ENCODE results near the gene STIL.
"Not testable (repeated sequence)": the region's sequence is repeated elsewhere in the genome, so short reads cannot be mapped to it uniquely, and the experiment has no call there.

The STIL gene

GRCh38 chr1:47324682-47325081 lies 10.7 kb upstream of the STIL start:
- FAIRE-seq (no peak), DNase-seq (ENCODE audit: insufficient read length, low spot score) (no peak)

- no peak for DNase-seq (ENCODE audit: insufficient read length, low spot score)
- FAIRE-seq: no peak
These were observed 9.7 kb upstream of the STIL start for GRCh38 chr1:47323599-47324031.

- FAIRE-seq; DNase-seq (ENCODE audit: insufficient read length, low spot score): not testable (repeated sequence)
These were observed 6.0 kb upstream of the STIL start for GRCh38 chr1:47319968-47320367.

GRCh38 chr1:47317841-47318240 lies 3.9 kb upstream of the STIL start:
- no peak for DNase-seq (ENCODE audit: insufficient read length, low spot score)
- FAIRE-seq: no peak

- no peak for FAIRE-seq
These were observed 4.5 kb downstream of the STIL start for GRCh38 chr1:47309427-47309826.

GRCh38 chr1:47302472-47302871 lies 11.5 kb downstream of the STIL start:
- DNase-seq (ENCODE audit: insufficient read length, low spot score): no peak
- FAIRE-seq: no peak

More at GRCh38 chr1:47309427-47309826, 4.5 kb downstream of the STIL start:
- no peak for DNase-seq (ENCODE audit: insufficient read length, low spot score)

GRCh38 chr1:47298025-47298699 lies 15.8 kb downstream of the STIL start:
- no peak for FAIRE-seq
- DNase-seq (ENCODE audit: insufficient read length, low spot score): no peak

- no peak for FAIRE-seq
- no peak for DNase-seq (ENCODE audit: insufficient read length, low spot score)
These were observed 18.4 kb downstream of the STIL start for GRCh38 chr1:47295579-47295978.

GRCh38 chr1:47294863-47295262 lies 19.1 kb downstream of the STIL start:
- not testable (repeated sequence) for FAIRE-seq; DNase-seq (ENCODE audit: insufficient read length, low spot score)

- not testable (repeated sequence) for DNase-seq (ENCODE audit: insufficient read length, low spot score); FAIRE-seq
These were observed 25.8 kb downstream of the STIL start for GRCh38 chr1:47288116-47288515.

- DNase-seq (ENCODE audit: insufficient read length, low spot score): no peak
These were observed 33.8 kb downstream of the STIL start for GRCh38 chr1:47280142-47280541.

GRCh38 chr1:47276850-47277249 lies 37.1 kb downstream of the STIL start:
- no peak for FAIRE-seq
- DNase-seq (ENCODE audit: insufficient read length, low spot score): no peak

More at GRCh38 chr1:47280142-47280541, 33.8 kb downstream of the STIL start:
- no peak for FAIRE-seq

- FAIRE-seq; DNase-seq (ENCODE audit: insufficient read length, low spot score): not testable (repeated sequence)
These were observed 38.1 kb downstream of the STIL start for GRCh38 chr1:47275811-47276210.

GRCh38 chr1:47265529-47265928 lies 48.4 kb downstream of the STIL start:
- DNase-seq (ENCODE audit: insufficient read length, low spot score); FAIRE-seq: not testable (repeated sequence)

GRCh38 chr1:47262787-47263413 lies 51.0 kb downstream of the STIL start:
- FAIRE-seq (peak; percentile 62), DNase-seq (ENCODE audit: insufficient read length, low spot score) (peak; percentile 15)

- DNase-seq (ENCODE audit: insufficient read length, low spot score) (no peak), FAIRE-seq (no peak)
These were observed 56.7 kb downstream of the STIL start for GRCh38 chr1:47257224-47257623.

- FAIRE-seq (no peak), DNase-seq (ENCODE audit: insufficient read length, low spot score) (no peak)
These were observed 61.2 kb downstream of the STIL start for GRCh38 chr1:47252795-47253194.

GRCh38 chr1:47252369-47252768 lies 61.6 kb downstream of the STIL start:
- FAIRE-seq (no peak), DNase-seq (ENCODE audit: insufficient read length, low spot score) (no peak)

- FAIRE-seq (no peak), DNase-seq (ENCODE audit: insufficient read length, low spot score) (no peak)
These were observed 64.2 kb downstream of the STIL start for GRCh38 chr1:47249755-47250154.

- no peak for DNase-seq (ENCODE audit: insufficient read length, low spot score)
- FAIRE-seq: no peak
These were observed 69.5 kb downstream of the STIL start for GRCh38 chr1:47244339-47244862.

GRCh38 chr1:47243910-47244309 lies 70.0 kb downstream of the STIL start:
- no peak for DNase-seq (ENCODE audit: insufficient read length, low spot score)
- FAIRE-seq: no peak

All from GM19239 (cell line).